HT-29 (cell line): ENCODE data around the gene CEACAM1. TPM values are rescaled to one million over a fixed set of nuclear protein-coding genes. Genes with fewer than 3 reads are reported as not detected.
A peak's percentile ranks its signal among the peaks of the same experiment; 100 is the strongest.
"Not testable (repeated sequence)": the region's sequence is repeated elsewhere in the genome, so short reads cannot be mapped to it uniquely, and the experiment has no call there.

ENCODE experiments used
- DNase-seq: peaks from one replicate; pipeline ENCODE4 v3.0.0-alpha.2; 2015; ENCODE audit warnings: low spot score
- total RNA-seq: library from RNA; depleted of rRNA; stranded (reverse); fragments of >200 nt; shearing (Covaris generic); gene quantifications from 2 replicates; pipeline ENCODE4 v1.2.3, GENCODE V29; 2014

Gene CEACAM1
- total RNA-seq, 1 experiment from 2014 or later = 39.6 TPM

- DNase-seq = no peak
These were observed 15.5 kb downstream of the CEACAM1 start for GRCh38 chr19:42512743-42513304.

GRCh38 chr19:42512130-42512636, 16.1 kb downstream of the CEACAM1 start:
- no peak for DNase-seq

DNA sequence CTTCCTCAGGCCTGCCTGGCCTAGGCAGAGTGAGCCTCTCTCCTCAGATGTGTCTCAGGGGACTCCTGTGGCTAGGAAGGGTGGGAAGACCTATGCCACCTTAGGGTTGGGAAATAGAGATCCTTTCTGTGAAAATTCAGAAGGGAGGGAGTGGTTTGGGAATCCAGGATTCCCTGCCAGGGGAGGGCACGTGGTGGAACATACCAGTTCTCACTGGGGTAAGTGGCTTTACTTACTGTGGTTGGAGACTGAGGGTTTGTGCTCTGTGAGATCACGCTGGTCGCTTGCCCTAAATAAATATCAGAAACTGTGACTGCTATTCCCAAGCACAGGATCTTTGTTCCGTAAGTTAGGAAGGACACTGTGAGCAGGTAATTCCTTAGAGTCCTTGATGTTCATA, 16.9 kb downstream of the CEACAM1 start:
- DNase-seq = no peak

GRCh38 chr19:42508892-42509444, 19.3 kb downstream of the CEACAM1 start:
- DNase-seq = no peak

DNA sequence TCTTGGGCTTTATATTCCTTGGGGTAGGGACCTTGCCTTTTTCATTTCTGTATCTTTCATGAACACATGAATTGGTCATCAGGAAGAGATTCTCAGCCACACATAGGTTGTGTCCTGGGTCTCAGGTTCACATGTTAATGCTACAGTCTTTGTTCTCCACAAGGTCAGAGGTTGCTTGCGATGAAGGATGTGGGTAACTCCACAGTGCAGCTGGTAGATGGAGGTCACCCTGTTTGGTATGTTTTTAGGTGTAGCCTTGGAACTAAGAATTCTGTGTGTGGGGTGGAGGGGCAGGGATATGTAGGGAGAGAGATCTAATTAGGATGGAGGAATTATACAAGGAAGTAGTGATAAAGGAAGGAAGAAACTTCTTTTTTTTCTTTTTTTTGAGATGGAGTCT, 23.2 kb downstream of the CEACAM1 start:
- no peak for DNase-seq

DNA sequence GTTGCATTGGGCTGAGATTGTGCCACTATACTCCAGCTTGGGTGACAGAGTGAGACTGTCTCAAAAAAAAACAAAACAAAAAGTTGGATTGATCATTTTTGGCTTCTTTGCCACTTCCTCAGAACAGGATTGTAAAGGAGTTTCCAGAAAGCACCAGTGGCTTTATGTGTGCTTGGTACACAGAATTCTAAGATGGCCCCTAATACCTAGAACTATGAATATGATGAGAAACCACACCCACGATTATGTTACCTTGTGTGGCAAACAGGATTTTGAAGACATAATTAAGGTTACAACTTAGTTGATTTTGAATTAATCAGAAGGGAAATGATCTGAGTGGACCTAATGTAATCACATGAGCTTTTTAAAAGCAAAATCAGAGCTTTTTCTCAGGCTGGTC, 26.5 kb downstream of the CEACAM1 start:
- no peak for DNase-seq

- not testable (repeated sequence) for DNase-seq
These were observed 27.0 kb downstream of the CEACAM1 start for GRCh38 chr19:42501243-42501642.

- no peak for DNase-seq
These were observed 30.0 kb downstream of the CEACAM1 start for GRCh38 chr19:42498169-42498757.

- DNase-seq = peak; percentile 94
These were observed 30.7 kb downstream of the CEACAM1 start for GRCh38 chr19:42497492-42498168.

DNA sequence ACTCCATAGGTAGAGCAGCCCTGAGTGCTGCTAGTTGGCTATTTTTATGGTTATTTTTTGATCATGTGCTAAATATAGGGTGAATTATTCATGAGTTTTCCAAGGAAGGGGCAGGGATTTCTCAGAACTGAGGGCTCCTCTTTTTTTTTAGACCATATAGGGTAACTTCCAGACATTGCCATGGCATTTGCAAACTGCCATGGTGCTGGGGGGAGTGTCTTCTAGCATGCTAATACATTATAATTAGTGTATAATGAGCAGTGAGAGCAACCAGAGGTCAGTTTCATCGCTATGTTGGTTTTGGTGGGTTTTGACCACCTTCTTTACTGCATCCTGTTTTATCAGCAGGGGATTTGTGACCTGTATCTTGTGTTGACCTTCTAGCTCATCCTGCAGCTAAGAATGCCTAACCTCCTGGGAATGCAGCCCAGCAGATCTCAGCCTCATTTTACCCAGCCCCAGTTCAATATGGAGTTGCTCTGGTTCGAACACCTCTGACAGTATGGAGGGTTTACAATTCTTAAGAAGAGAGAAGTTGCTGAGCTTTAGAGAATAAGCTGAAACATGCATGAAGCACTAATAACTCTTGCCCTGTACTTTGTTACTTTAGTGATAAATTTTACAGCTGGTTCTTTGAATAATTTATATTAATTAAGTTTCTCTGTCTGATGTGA, 31.7 kb downstream of the CEACAM1 start:
- no peak for DNase-seq

DNA sequence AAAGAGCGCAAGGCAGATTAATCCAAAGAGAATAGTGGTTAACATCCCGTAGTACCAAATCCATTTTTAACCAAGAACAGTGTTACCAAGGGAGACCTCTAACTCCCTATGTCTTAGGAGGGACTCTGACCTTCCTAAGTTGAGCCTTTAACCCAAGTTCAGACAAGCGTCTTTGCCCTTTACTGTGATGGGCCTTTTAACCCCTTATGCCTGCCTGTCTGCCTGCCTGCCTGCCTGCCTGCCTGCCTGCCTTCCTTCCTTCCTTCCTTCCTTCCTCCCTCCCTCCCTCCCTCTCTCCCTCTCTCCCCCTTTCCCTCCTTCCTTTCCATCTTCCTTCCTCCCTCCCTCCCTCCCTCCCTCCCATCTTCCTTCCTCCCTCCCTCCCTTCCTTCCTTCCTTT, 32.6 kb downstream of the CEACAM1 start:
- no peak for DNase-seq

DNA sequence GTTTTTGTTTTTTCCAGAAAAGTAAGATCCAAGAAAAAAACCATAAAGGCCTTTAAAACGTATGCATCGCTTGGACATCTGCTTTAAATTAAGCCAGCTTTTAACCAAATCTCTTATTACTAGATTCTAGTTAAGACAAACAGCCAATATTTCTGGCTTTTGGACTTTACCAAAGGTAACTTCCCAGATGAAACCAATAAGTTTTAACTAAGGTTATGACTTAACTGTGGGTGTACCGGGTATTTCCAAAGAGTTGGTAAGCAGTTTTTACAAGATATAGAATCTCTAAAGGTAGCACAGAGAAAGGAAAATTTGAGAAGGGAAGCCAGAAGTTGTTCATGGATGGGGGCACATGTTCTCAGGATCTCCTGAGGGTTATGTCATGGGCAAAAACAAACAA, 34.0 kb downstream of the CEACAM1 start:
- DNase-seq = no peak

GRCh38 chr19:42488783-42489521, 39.3 kb downstream of the CEACAM1 start:
- DNase-seq = peak; percentile 76

- DNase-seq = no peak
These were observed 40.5 kb downstream of the CEACAM1 start for GRCh38 chr19:42487798-42488178.

DNA sequence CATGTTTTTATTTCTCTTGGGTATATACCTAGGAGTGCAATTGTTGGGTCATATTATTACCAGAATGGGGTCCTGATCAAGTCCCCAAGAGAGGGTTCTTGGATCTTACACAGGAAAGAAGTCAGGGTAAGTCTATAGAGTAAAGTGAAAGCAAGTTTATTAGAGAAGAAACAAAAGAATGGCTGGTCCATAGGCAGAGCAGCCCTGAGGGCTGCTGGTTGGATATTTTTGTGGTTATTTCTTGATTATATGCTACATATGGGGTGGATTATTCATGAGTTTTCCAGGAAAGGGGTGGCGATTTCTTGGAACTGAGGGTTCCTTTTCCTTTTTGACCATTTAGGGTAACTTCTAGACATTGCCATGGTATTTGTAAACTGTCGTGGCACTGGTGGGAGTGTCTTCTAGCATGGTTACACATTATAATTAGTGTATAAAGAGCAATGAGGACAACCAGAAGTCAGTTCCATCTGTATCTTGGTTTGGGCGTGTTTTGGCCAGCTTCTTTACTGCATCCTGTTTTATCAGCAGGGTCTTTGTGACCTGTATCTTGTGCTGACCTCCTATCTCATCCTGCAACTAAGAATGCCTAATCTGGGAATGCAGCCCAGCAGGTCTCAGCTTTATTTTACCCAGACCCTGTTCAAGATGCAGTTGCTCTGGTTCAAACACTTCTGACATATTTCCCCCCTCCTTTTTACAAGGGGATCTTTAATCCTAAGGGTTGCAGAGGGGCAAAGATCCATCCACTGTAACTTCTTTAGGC, 41.1 kb downstream of the CEACAM1 start:
- DNase-seq = no peak

DNA sequence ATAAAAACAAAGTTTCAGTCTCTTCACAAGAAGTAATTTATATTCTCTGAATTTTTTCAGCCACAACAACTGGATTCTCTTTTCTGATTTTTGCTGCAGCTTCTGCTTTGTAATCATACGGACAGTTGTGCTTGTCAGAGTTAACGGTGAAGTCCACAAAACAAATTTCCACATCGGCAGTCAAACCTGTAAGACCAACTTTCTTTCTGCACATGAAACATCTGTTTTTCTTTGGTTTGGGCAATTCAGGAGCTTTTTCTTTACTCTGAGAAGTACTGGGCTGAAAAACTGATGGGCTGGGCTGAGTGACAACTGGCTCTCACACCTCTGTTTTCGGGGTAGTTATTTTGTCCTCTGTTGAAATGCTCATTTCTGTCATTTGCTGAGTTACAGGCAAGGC, 43.2 kb downstream of the CEACAM1 start:
- DNase-seq = not testable (repeated sequence)

GRCh38 chr19:42480335-42481095, 47.8 kb downstream of the CEACAM1 start:
- DNase-seq = peak; percentile 95

- DNase-seq = no peak
These were observed 48.5 kb downstream of the CEACAM1 start for GRCh38 chr19:42479736-42480135.

- no peak for DNase-seq
These were observed 49.4 kb downstream of the CEACAM1 start for GRCh38 chr19:42478765-42479311.

GRCh38 chr19:42477933-42478332, 50.3 kb downstream of the CEACAM1 start:
- DNase-seq = no peak
